Measurements from ENCODE around the gene SEC14L3. TPM values are rescaled to one million over a fixed set of nuclear protein-coding genes. Genes with fewer than 3 reads are reported as not detected.

Gene SEC14L3
- total RNA-seq, 1 experiment from 2014 or later = not detected

DNA sequence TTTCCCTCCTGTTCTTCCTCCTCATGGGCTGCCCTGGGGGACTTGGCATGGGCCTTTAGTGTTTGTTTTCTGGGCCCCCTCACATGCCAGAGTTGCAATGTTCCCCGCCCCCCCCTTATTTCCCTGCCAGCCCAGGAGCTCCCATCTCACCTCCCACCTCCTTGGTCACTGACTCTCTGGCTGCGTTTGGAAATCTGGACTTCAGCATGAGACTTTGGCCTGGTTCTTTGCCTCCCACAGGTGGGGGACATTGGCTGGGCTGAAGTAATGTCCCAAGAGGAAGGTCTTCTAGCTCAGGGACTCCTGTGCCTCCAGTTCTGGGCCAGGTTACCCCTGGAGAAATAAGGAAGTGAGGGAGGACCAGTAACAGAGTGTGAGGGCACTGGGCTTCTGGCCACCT, 39.3 kb downstream of the SEC14L3 start:
- CTCF ChIA-PET = interaction anchor here (0.5 to 2.1 kb wide), 4 partner anchors 13 to 163 kb away, joined by 4 to 8 read pairs (median 6); partner anchors contain the start of gene RNF215
- POLR2A ChIA-PET = interaction anchor here (0.9 kb wide), 1 partner anchor 10 kb away, joined by 3 read pairs; no protein-coding TSS in a partner anchor
- no peak for TF ChIP-seq GABPB1 (CRISPR knock-in tag; IDR thresholded peaks at IDR 0.05)
- peaks cover 14% of the 10 kb centered on the region for H3K4me1 Mint-ChIP-seq
- peaks cover 17% of the 10 kb centered on the region for H3K9me3 Mint-ChIP-seq
- peaks cover 10% of the 10 kb centered on the region for H3K27me3 Mint-ChIP-seq (ENCODE audit: low read depth)
- H3K27ac Mint-ChIP-seq = no peak overlapping the region
- no peak for DNase-seq (ENCODE audit: low spot score)
- H3K4me3 Mint-ChIP-seq = no peak overlapping the region
- H3K36me3 Mint-ChIP-seq = peaks cover 20% of the 10 kb centered on the region
- ATAC-seq = no peak

DNA sequence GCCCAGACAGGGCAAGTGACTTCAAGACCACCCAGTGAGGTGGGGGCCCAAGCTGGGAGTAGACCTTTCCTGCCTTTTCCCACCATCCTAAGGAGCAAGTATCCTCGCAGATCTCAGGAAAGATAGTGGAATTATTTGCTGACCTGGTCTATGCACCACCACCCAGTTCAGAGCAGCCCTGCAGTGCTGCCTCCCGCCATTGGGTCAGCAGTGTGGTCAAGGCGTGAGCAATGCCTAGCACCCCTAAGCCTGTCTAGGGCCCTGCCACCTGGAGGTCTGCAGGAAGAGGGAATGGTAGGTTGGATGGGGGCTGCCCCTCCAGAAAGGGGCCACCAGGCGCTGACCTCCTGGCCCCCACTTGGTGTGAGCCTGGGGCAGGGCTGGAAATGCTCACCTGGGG, 39.7 kb downstream of the SEC14L3 start:
- Mint-ChIP-seq H3K27ac (no peak overlapping the region), H3K4me1 (peaks cover 14% of the 10 kb centered on the region), H3K36me3 (peaks cover 21% of the 10 kb centered on the region), H3K4me3 (no peak overlapping the region), H3K9me3 (peaks cover 13% of the 10 kb centered on the region), H3K27me3 (ENCODE audit: low read depth) (peaks cover 6% of the 10 kb centered on the region; the same call in 1 of the 2 replicates)
- DNase-seq (ENCODE audit: low spot score) = no peak
- ATAC-seq = no peak
- TF ChIP-seq KAT7 (CRISPR knock-in tag; IDR thresholded peaks at IDR 0.05; ENCODE audit: borderline replicate concordance) (no peak), MXD4 (CRISPR knock-in tag; IDR thresholded peaks at IDR 0.05; ENCODE audit: borderline replicate concordance) (no peak), GTF2I (CRISPR knock-in tag; conservative IDR thresholded peaks at IDR 0.05) (no peak)
- TF ChIP-seq, protein P1, sequence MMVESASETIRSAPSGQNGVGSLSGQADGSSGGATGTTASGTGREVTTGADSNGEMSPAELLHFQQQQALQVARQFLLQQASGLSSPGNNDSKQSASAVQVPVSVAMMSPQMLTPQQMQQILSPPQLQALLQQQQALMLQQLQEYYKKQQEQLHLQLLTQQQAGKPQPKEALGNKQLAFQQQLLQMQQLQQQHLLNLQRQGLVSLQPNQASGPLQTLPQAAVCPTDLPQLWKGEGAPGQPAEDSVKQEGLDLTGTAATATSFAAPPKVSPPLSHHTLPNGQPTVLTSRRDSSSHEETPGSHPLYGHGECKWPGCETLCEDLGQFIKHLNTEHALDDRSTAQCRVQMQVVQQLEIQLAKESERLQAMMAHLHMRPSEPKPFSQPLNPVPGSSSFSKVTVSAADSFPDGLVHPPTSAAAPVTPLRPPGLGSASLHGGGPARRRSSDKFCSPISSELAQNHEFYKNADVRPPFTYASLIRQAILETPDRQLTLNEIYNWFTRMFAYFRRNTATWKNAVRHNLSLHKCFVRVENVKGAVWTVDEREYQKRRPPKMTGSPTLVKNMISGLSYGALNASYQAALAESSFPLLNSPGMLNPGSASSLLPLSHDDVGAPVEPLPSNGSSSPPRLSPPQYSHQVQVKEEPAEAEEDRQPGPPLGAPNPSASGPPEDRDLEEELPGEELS (CRISPR knock-in tag; IDR thresholded peaks at IDR 0.05) = no peak
- POLR2A ChIA-PET = interaction anchor here (0.6 to 0.9 kb wide), 3 partner anchors 10 to 140 kb away, joined by 3 to 4 read pairs (median 4); no protein-coding TSS in a partner anchor
- CTCF ChIA-PET = interaction anchor here (0.5 to 2.8 kb wide), 6 partner anchors 13 to 163 kb away, joined by 3 to 10 read pairs (median 6); partner anchors contain the start of gene RNF215

DNA sequence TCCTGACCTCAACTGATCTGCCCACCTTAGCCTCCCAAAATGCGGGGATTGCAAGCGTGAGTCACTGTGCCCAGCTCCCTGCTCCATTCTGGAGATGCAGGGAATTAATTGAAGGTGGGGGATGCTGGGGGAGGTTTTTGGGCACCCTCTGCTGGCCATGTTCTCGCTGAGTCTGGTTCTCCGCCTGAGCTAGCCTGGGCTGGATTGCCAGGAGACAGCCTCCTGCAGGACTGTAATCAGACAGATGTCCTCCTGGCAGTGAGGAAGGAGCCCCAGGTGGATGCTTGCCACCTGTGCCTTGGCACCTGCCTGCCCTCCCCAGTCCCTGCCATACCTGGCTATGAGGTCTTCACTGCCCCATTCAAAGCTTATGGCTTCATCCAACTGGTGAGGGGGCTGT, 40.9 kb downstream of the SEC14L3 start:
- Mint-ChIP-seq H3K36me3 (peaks cover 18% of the 10 kb centered on the region), H3K27ac (no peak overlapping the region), H3K4me1 (peaks cover 19% of the 10 kb centered on the region), H3K4me3 (no peak overlapping the region), H3K9me3 (peaks cover 8% of the 10 kb centered on the region), H3K27me3 (ENCODE audit: low read depth) (peaks cover 3% of the 10 kb centered on the region; the same call in 1 of the 2 replicates)
- DNase-seq (ENCODE audit: low spot score) (no peak), ATAC-seq (0 out of 2 replicates have a peak, but pooled peaks have one; percentile 6)
- TF ChIP-seq CREB1 (CRISPR knock-in tag; IDR thresholded peaks at IDR 0.05) = no peak
- ChIA-PET POLR2A (interaction anchor here (0.6 to 1.6 kb wide), 2 partner anchors 34 to 171 kb away, joined by 3 to 7 read pairs; partner anchors contain the start of gene SEC14L2), CTCF (interaction anchor here (0.6 to 3.3 kb wide), 10 partner anchors 9 to 143 kb away, joined by 3 to 19 read pairs (median 4); partner anchors contain the start of gene RNF215)

DNA sequence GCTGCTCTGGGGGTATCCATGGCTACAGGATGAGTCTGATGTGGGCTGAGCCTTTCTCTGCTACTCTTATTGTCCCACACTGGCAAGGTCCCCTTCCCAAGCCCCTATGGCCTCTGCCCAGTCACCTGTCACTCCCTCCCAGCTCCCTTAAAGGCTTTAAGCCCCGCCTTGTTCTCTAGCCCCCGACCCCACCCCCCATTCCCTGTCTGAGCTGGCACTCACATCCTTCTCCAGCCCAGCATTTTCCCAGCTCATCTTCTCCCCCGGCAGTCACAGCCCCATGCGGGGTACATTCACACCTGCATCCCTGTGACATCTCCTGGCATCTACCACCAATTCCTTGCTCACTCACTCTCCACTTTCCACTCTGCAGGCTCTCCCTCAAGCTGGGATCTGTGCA, 41.9 kb downstream of the SEC14L3 start:
- ChIA-PET CTCF (interaction anchor here (0.9 to 3.3 kb wide), 5 partner anchors 14 to 167 kb away, joined by 3 to 19 read pairs (median 4); partner anchors contain the start of gene RNF215), POLR2A (interaction anchor here (1.6 kb wide), 1 partner anchor 33 kb away, joined by 7 read pairs; the partner anchor contains the start of gene SEC14L2)
- H3K9me3 Mint-ChIP-seq = no peaks in the 10 kb centered on the region
- TF ChIP-seq ZNF263 (CRISPR knock-in tag; IDR thresholded peaks at IDR 0.05; ENCODE audit: low read depth) (no peak), ZBTB21 (CRISPR knock-in tag; IDR thresholded peaks at IDR 0.05; ENCODE audit: borderline replicate concordance) (no peak)
- TF ChIP-seq, protein P2, sequence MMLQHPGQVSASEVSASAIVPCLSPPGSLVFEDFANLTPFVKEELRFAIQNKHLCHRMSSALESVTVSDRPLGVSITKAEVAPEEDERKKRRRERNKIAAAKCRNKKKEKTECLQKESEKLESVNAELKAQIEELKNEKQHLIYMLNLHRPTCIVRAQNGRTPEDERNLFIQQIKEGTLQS (CRISPR knock-in tag; conservative IDR thresholded peaks at IDR 0.05) = no peak
- H3K4me3 Mint-ChIP-seq = no peak overlapping the region
- peaks cover 15% of the 10 kb centered on the region for H3K4me1 Mint-ChIP-seq
- H3K27me3 Mint-ChIP-seq (ENCODE audit: low read depth) = no peaks in the 10 kb centered on the region
- no peak for DNase-seq (ENCODE audit: low spot score)
- H3K36me3 Mint-ChIP-seq = peaks cover 16% of the 10 kb centered on the region
- H3K27ac Mint-ChIP-seq = peak overlapping the region; percentile 51; the same call in 1 of the 2 replicates
- ATAC-seq = no peak

DNA sequence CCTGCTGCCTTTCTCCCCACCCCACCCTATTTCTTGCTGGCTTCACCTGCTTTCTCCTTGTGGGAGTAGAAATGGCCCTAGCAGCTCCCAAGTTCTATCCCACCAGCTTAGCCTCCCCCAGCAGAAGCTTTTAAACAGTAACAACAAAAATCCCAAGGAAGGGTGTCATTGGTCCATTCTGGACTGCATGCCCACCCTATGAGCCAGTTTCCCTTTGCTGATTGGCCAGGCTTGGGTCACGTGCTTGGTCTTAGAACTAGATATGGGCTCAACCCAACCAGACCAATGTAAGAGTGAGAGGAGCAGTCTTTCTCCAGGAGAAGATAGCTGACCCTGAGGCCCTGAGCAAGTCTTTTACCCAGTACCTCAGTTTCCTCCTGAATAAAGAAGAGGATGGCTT, 43.9 kb downstream of the SEC14L3 start:
- H3K27me3 Mint-ChIP-seq (ENCODE audit: low read depth) = no peaks in the 10 kb centered on the region; the same call in 1 of the 2 replicates
- no peaks in the 10 kb centered on the region for H3K9me3 Mint-ChIP-seq
- POLR2A ChIA-PET = no interaction called here
- H3K27ac Mint-ChIP-seq = no peak overlapping the region
- ATAC-seq = no peak
- H3K4me1 Mint-ChIP-seq = peaks cover 21% of the 10 kb centered on the region
- no peak for DNase-seq (ENCODE audit: low spot score)
- no peak overlapping the region for H3K4me3 Mint-ChIP-seq
- CTCF ChIA-PET = interaction anchor here (2.2 kb wide), 1 partner anchor 17 kb away, joined by 10 read pairs; no protein-coding TSS in a partner anchor
- TF ChIP-seq, protein P3, sequence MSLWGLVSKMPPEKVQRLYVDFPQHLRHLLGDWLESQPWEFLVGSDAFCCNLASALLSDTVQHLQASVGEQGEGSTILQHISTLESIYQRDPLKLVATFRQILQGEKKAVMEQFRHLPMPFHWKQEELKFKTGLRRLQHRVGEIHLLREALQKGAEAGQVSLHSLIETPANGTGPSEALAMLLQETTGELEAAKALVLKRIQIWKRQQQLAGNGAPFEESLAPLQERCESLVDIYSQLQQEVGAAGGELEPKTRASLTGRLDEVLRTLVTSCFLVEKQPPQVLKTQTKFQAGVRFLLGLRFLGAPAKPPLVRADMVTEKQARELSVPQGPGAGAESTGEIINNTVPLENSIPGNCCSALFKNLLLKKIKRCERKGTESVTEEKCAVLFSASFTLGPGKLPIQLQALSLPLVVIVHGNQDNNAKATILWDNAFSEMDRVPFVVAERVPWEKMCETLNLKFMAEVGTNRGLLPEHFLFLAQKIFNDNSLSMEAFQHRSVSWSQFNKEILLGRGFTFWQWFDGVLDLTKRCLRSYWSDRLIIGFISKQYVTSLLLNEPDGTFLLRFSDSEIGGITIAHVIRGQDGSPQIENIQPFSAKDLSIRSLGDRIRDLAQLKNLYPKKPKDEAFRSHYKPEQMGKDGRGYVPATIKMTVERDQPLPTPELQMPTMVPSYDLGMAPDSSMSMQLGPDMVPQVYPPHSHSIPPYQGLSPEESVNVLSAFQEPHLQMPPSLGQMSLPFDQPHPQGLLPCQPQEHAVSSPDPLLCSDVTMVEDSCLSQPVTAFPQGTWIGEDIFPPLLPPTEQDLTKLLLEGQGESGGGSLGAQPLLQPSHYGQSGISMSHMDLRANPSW (CRISPR knock-in tag; conservative IDR thresholded peaks at IDR 0.05; ENCODE audit: low read depth) = no peak
- TF ChIP-seq, protein P4, sequence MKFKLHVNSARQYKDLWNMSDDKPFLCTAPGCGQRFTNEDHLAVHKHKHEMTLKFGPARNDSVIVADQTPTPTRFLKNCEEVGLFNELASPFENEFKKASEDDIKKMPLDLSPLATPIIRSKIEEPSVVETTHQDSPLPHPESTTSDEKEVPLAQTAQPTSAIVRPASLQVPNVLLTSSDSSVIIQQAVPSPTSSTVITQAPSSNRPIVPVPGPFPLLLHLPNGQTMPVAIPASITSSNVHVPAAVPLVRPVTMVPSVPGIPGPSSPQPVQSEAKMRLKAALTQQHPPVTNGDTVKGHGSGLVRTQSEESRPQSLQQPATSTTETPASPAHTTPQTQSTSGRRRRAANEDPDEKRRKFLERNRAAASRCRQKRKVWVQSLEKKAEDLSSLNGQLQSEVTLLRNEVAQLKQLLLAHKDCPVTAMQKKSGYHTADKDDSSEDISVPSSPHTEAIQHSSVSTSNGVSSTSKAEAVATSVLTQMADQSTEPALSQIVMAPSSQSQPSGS (CRISPR knock-in tag; IDR thresholded peaks at IDR 0.05; ENCODE audit: borderline replicate concordance, low read depth) = no peak
- TF ChIP-seq, protein P5, sequence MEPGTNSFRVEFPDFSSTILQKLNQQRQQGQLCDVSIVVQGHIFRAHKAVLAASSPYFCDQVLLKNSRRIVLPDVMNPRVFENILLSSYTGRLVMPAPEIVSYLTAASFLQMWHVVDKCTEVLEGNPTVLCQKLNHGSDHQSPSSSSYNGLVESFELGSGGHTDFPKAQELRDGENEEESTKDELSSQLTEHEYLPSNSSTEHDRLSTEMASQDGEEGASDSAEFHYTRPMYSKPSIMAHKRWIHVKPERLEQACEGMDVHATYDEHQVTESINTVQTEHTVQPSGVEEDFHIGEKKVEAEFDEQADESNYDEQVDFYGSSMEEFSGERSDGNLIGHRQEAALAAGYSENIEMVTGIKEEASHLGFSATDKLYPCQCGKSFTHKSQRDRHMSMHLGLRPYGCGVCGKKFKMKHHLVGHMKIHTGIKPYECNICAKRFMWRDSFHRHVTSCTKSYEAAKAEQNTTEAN (CRISPR knock-in tag; IDR thresholded peaks at IDR 0.05) = no peak
- peaks cover 16% of the 10 kb centered on the region for H3K36me3 Mint-ChIP-seq

All from WTC11 (cell line).